GM12892 (cell line): ENCODE measurements around the gene ZDHHC4.
A peak's percentile ranks its signal among the peaks of the same experiment; 100 is the strongest.

Source experiments
- DNase-seq: peaks from one replicate; pipeline ENCODE4 v3.0.0; 2011; ENCODE audit not compliant: insufficient read length
- FAIRE-seq: peaks from 2 replicates; lab custom pipeline; 2011; peaks lifted over from hg19 to GRCh38; lab: Jason Lieb, UNC
- POLR2A ChIP-seq: IDR thresholded peaks from 2 replicates; pipeline ENCODE4 v1.6.1; 2011; ENCODE audit warnings: low read depth, low read length, control low read depth
- POLR2AphosphoS5 ChIP-seq: IDR thresholded peaks from 2 replicates; pipeline ENCODE4 v1.6.1; 2011; ENCODE audit warnings: low read depth, low read length, control low read depth
- TAF1 ChIP-seq: IDR thresholded peaks from 2 replicates; pipeline ENCODE4 v1.6.1; 2011; ENCODE audit warnings: low read depth, mild to moderate bottlenecking, control low read depth, low read length, borderline replicate concordance

The ZDHHC4 gene

GRCh38 chr7:6615723-6616555, 38.7 kb downstream of the ZDHHC4 start:
- FAIRE-seq (no peak), DNase-seq (no peak)
- TF ChIP-seq POLR2A, result no peak
- TF ChIP-seq TAF1, result no peak
- TF ChIP-seq POLR2AphosphoS5, result no peak

- no peak for TF ChIP-seq POLR2AphosphoS5
- TF ChIP-seq TAF1, result no peak
- no peak for TF ChIP-seq POLR2A
- DNase-seq, result no peak
- no peak for FAIRE-seq
These were observed 39.8 kb downstream of the ZDHHC4 start for GRCh38 chr7:6616854-6617643.

GRCh38 chr7:6618621-6619020, 41.4 kb downstream of the ZDHHC4 start:
- DNase-seq, result no peak
- FAIRE-seq, result no peak
- TF ChIP-seq POLR2AphosphoS5 (no peak), POLR2A (no peak), TAF1 (no peak)

DNA sequence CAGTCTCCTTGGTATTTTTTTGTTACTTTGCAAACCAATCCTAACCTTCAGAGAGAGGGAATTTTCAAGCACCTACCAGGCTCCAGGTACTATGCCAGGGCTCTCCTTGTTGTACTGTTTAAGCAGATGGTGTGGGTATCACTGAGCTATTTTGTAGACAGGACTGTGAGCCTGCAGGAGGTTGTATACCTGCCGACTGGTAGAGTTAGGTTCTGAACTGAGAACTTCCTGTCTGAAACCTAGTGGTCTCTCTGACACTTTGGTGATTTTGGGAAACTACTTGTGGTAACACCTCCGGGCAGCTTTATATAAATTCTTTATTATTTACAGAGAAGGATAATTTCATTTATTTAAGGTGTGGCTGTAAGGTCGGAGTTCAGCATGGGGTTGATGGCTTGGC, 42.7 kb downstream of the ZDHHC4 start:
- FAIRE-seq (no peak), DNase-seq (no peak)
- TF ChIP-seq TAF1, result no peak

DNA sequence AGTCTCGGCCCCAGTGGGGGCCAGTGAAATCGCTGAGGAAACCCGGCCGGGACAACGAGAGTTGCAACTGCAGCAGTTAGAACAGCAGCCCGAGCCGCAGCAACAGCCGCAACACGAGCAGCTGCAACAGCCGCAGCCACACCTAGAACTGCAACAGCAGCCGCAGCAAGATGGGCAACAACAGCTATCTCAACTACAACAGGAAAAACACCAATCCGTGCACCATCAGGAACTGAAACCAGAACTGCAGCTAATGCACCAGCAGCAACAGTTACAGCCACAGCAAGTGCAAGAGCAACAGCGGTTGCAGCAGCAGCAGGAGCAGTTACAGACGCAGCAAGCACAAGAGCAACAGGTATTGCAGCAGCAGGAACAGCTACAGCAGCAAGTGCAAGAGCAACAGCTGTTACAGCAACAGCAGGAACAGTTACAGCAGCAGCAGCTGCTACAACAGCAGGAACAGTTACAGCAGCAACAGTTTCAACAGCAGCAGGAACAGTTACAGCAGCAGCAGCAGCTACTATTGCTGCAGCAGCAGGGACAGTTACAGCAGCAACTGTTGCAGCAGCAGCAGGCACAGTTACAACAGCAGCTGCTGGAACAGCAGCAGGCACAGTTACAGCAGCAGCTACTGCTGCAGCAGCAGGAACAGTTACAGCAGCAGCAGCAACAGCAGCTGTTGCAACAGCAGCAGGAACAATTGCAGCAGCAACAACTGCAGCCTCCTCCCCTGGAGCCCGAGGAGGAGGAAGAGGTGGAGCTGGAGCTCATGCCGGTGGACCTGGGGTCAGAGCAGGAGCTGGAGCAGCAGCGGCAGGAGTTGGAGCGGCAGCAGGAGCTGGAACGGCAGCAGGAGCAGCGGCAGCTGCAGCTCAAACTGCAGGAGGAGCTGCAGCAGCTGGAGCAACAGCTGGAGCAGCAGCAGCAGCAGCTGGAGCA, 44.2 kb downstream of the ZDHHC4 start:
- TF ChIP-seq TAF1 (no peak), POLR2AphosphoS5 (no peak), POLR2A (no peak)
- no peak for DNase-seq
- FAIRE-seq, result peak; percentile 5

- TF ChIP-seq TAF1 (no peak), POLR2A (no peak), POLR2AphosphoS5 (no peak)
- DNase-seq (no peak), FAIRE-seq (no peak)
These were observed 45.0 kb downstream of the ZDHHC4 start for GRCh38 chr7:6622134-6622710.

DNA sequence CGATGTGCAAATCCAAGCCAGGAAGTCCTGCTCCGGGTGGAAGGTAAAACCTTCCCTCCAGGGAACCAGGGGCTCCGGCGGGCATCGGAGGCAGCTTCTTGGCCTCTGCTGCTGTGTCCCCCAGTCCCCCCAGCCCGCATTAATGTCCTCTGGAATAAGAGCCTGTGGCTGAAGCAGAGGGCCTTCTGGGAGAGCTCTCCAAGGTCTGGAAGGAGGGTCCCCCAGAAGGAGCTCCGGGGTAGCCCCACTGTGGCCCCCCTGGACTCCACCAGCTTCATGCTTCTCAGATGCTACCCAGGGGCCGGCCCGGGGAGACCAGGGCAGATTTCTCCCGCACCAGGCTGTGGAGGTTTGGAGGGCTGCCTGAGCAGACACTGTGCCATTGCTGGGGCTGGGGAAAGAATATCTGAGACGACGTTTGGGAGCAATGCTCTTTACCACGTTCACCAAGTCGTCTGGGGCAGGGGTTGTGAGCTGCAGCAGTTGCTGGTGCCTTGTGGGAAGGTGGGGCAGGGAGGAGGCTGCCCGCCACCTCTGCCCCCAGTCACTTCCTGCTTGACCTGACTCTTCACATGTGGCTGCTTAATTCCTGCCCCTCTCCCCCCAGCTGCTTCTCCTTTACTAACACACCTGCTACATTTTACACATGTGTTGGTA, 46.5 kb downstream of the ZDHHC4 start:
- no peak for TF ChIP-seq POLR2A
- no peak for TF ChIP-seq POLR2AphosphoS5
- TF ChIP-seq TAF1, result no peak
- DNase-seq (no peak), FAIRE-seq (no peak)

DNA sequence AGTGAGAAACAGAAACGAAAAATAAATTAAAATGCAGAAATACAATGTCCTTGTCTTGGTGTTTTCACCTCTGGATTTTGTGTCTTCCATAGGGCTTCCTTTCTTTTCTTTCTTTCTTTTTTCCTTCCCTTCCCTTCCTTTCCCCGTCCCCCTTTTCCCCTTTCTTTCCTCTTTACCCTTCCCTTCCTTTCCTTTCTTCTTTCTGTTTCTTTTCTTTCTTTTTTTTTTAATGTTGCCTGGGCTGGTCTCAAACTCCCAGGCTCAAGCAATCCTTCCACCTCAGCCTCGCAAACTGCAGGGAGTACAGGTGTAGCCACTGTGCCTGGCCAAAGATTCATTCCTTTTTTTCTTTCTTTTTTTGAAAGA, 47.0 kb downstream of the ZDHHC4 start:
- DNase-seq, result no peak
- no peak for FAIRE-seq
- TF ChIP-seq POLR2A, result no peak
- no peak for TF ChIP-seq POLR2AphosphoS5
- no peak for TF ChIP-seq TAF1

DNA sequence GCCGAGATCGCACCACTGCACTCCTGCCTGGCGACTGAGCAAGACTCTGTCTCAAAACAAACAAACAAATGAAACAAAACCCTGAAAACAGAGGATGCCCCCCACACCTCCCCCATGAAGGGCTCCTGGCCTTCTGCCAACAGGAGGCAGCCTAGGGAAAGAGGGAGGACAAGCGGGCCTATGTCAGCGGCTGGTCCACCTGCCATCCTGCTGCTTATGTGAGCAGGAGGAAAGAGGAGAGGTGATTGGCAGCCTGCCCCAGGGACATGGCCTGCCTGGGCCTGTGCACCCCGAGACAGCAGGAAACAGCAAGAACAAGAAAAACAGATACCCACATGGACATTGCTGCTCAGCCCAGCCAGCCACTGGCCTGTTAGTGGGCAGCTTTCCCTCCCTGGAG, 50.8 kb downstream of the ZDHHC4 start:
- TF ChIP-seq POLR2AphosphoS5, result no peak
- TF ChIP-seq POLR2A, result no peak
- TF ChIP-seq TAF1, result no peak
- DNase-seq (no peak), FAIRE-seq (no peak)

DNA sequence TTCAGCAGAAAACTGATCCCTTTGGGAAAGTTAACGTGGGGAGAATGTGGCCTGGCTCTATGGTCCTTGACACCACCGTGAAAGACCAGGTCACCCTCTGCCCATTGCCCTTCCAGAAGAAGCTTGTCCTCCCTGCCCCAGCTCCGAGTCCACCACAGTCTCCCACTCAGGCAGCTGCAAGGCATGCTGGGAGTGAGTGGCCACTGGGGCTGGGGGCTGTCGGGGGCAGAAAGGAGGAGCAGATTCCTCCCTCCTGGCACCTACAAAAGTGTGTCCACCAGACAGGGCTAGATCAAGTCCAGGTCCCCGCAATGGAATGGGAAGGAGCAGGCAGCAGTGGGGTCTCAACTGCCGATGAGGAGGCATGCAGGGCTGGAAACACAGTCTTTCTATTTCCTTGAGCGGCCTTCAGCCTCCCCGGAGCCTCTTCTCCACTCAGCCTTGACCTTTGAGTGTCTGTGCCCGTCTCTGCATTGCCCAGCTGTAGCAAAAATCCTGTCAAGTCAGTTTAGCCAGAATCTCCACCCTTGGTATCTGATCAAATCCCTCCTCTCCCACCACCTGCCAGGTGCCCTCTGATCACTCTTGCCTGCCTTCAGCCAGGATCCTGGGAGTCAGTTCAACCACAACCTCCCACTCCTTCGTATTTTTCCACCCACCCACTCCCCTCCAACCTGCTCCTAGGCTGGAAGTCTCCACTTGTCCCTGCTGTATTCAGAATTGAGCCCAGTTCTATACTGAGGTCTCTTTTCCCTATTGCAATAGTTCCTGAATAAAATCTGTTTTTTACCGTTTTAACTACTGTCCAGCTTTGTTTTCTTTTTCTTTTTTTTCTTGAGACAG, 53.0 kb downstream of the ZDHHC4 start:
- FAIRE-seq, result no peak
- no peak for DNase-seq

More for the DNA sequence above, 53.0 kb downstream of the ZDHHC4 start:
- TF ChIP-seq TAF1 (no peak), POLR2AphosphoS5 (no peak), POLR2A (no peak)
